HEK293T (cell line): ENCODE measurements around the gene NFKBIE.

ENCODE experiments used
- ELF4 ChIP-seq: fragments of 450-650 bp; IDR thresholded peaks from 2 replicates; pipeline ENCODE4 v1.6.1; 2017; ENCODE audit warnings: antibody characterized with exemption
- LEF1 ChIP-seq: fragments of 450-650 bp; IDR thresholded peaks from 2 replicates; pipeline ENCODE4 v1.6.1; 2017; ENCODE audit warnings: mild to moderate bottlenecking, borderline replicate concordance
- PKNOX1 ChIP-seq: fragments of 450-650 bp; IDR thresholded peaks from 2 replicates; pipeline ENCODE4 v1.6.1; 2016
- SP1 ChIP-seq: fragments of 450-650 bp; IDR thresholded peaks from 2 replicates; pipeline ENCODE4 v1.6.1; 2017
- TARDBP ChIP-seq: fragments of 450-650 bp; IDR thresholded peaks from 2 replicates; pipeline ENCODE4 v1.6.1; 2016

- TF ChIP-seq TARDBP, result no peak
- TF ChIP-seq ELF4, result no peak
- TF ChIP-seq SP1, result no peak
- no peak for TF ChIP-seq PKNOX1
- TF ChIP-seq LEF1, result no peak
These were observed 7.7 kb upstream of the NFKBIE start for GRCh38 chr6:44272999-44273566.
